Tibial nerve (tissue), 4 donors: ENCODE results near the gene ADK. TPM values are rescaled to one million over a fixed set of nuclear protein-coding genes. Genes with fewer than 3 reads are reported as not detected.

Experiments used
- DNase-seq, 2 donors: peaks; one replicate each; pipeline ENCODE4 v3.0.0-alpha.2; 2019; ENCODE audit warnings: low spot score in 2 of 2
- H3K27ac ChIP-seq, 4 donors: fragments of 200-600 bp; sonication (generic) in 3 of 4; one replicate each; pipeline ENCODE4 v1.5.1; 2017 to 2019; ENCODE audit warnings: mild to moderate bottlenecking in 1 of 4
- H3K27me3 ChIP-seq, 2 donors: fragments of 200-600 bp; sonication (generic) in 1 of 2; one replicate each; pipeline versions ENCODE4 v1.5.1 to v1.6.0; 2017 to 2019
- H3K36me3 ChIP-seq, 3 donors: fragments of 200-600 bp; sonication (generic); one replicate each; pipeline ENCODE4 v1.5.1; 2018 to 2019
- H3K4me1 ChIP-seq, 4 donors: fragments of 200-600 bp; sonication (generic) in 3 of 4; one replicate each; pipeline ENCODE4 v1.5.1; 2017 to 2019
- H3K4me3 ChIP-seq, 4 donors: fragments of 200-600 bp; sonication (generic) in 3 of 4; one replicate each; pipeline ENCODE4 v1.5.1; 2017 to 2019; ENCODE audit warnings: mild to moderate bottlenecking in 1 of 4, moderate library complexity in 1 of 4
- H3K9me3 ChIP-seq, 4 donors: fragments of 200-600 bp; sonication (generic) in 3 of 4; one replicate each; pipeline ENCODE4 v1.5.1; 2017 to 2019
- EP300 ChIP-seq, 2 donors: sonication (generic); formaldehyde crosslinking; IDR thresholded peaks; one replicate each; pipeline ENCODE4 v1.6.1; 2017; ENCODE audit warnings: antibody characterized with exemption in 2 of 2, mild to moderate bottlenecking in 1 of 2
- POLR2A ChIP-seq, 2 donors: fragments of 450-650 bp; IDR thresholded peaks; one replicate each; pipeline ENCODE4 v1.6.1; 2017; ENCODE audit warnings: antibody characterized with exemption in 2 of 2, mild to moderate bottlenecking in 2 of 2, moderate library complexity in 2 of 2
- WGBS, 2 donors: methylation state at CpG; one replicate each; pipeline ENCODE4 v1.1.5; 2018; 5-methylcytosine and 5-hydroxymethylcytosine counted together
- total RNA-seq, 4 donors: library from RNA; depleted of rRNA; stranded (reverse); fragments of >200 nt; gene quantifications; one replicate each; pipeline ENCODE4 v1.1.0, GENCODE V29; 2016
- TF ChIP-seq, protein P1 (sequence below), 5 experiments: fragments of 200-600 bp in 3 of 5; fragments of 450-650 bp in 2 of 5; sonication (generic) in 3 of 5; IDR thresholded peaks; one replicate each; pipeline ENCODE4 v1.5.1; 2016 to 2019; ENCODE audit warnings: antibody characterized with exemption in 5 of 5, mild to moderate bottlenecking in 3 of 5, moderate library complexity in 2 of 5

ADK gene
- total RNA-seq, 4 donors from 2014 or later, result 28.2 to 50.9 (median 34.0) TPM

DNA sequence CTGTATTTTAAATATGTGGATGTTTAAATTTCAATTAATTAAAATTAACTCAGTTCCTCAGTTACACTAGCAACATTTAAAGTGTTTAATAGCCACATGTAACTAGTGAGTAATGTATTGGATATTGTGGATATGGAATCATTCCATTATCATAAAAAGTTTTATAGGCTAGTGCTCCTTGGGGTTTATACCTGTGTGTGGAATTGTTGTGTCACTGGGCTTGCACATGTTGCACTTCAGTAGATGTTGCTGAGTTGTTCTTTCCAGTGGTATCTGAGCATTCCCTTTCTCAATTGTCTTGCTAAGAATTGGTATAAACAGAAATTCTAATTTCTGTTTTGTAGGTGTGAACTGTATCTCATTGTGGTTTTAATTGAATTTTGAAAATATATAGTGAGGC, 113.0 kb downstream of the ADK start:
- Histone ChIP-seq H3K9me3 (no peaks in the 10 kb centered on the region), H3K27me3 (no peaks in the 10 kb centered on the region), H3K4me1 (peaks cover 0 to 4% (median 0%) of the 10 kb centered on the region in 4 donors), H3K36me3 (no peaks in the 10 kb centered on the region), H3K4me3 (no peak overlapping the region), H3K27ac (no peak overlapping the region)
- TF ChIP-seq EP300 (IDR thresholded peaks at IDR 0.05) (no peak), POLR2A (IDR thresholded peaks at IDR 0.05) (no peak)
- TF ChIP-seq, protein P1, sequence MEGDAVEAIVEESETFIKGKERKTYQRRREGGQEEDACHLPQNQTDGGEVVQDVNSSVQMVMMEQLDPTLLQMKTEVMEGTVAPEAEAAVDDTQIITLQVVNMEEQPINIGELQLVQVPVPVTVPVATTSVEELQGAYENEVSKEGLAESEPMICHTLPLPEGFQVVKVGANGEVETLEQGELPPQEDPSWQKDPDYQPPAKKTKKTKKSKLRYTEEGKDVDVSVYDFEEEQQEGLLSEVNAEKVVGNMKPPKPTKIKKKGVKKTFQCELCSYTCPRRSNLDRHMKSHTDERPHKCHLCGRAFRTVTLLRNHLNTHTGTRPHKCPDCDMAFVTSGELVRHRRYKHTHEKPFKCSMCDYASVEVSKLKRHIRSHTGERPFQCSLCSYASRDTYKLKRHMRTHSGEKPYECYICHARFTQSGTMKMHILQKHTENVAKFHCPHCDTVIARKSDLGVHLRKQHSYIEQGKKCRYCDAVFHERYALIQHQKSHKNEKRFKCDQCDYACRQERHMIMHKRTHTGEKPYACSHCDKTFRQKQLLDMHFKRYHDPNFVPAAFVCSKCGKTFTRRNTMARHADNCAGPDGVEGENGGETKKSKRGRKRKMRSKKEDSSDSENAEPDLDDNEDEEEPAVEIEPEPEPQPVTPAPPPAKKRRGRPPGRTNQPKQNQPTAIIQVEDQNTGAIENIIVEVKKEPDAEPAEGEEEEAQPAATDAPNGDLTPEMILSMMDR (IDR thresholded peaks at IDR 0.05), result no peak
- no peak for DNase-seq

DNA sequence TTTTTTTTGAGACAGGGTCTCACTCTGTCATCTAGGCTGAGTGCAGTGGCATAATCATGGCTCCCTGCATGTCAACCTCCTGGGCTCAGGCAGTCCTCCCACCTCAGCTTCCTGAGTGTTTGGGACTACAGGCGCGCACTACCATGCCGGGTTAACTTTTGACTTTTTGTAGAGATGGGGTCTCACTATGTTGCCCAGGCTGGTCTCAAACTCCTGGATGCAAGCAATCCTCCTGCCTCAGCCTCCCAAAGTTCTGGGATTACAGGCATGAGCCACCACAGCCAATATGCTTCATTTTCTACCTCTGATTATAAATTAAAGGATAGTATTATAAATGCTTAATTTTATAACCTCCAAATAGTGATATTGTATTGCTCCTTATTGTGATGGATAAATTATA, 121.3 kb downstream of the ADK start:
- H3K4me1 ChIP-seq, result peaks cover 0 to 17% (median 3%) of the 10 kb centered on the region in 4 donors
- no peak for DNase-seq
- WGBS, 2 donors, result 93 to 100% methylated on average over 3 of the region's 3 CpGs
- no peaks in the 10 kb centered on the region for H3K9me3 ChIP-seq
- H3K27me3 ChIP-seq, result no peaks in the 10 kb centered on the region
- no peaks in the 10 kb centered on the region for H3K36me3 ChIP-seq
- H3K4me3 ChIP-seq, result no peak overlapping the region
- TF ChIP-seq, protein P1 (IDR thresholded peaks at IDR 0.05), result no peak
- TF ChIP-seq POLR2A (IDR thresholded peaks at IDR 0.05) (no peak), EP300 (IDR thresholded peaks at IDR 0.05) (no peak)
- no peak overlapping the region for H3K27ac ChIP-seq

DNA sequence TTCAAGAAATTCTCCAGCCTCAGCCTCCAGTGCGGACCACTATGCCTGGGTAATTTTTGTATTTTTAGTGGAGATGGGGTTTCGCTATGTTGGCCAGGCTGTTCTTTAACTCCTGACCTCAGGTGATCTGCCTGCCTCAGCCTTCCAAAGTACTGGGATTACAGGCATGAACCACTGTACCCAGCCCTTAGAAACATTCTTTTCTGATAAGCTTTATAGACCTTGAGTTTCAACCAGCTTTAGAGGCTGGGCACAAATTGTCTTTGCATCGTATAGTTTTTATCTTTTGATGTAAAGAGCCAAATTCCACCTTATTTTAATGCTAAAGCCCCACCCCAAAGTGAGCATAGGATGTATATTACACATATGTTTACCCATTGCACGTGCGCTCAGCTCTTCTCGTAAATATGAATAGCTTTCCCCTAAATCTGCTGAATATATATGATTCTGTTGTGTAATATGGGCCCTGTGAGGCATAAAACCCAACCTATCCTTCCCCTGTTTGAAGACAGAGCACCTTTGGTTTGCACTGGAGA, 124.8 kb downstream of the ADK start:
- Histone ChIP-seq H3K36me3 (no peaks in the 10 kb centered on the region), H3K9me3 (no peaks in the 10 kb centered on the region), H3K27me3 (no peaks in the 10 kb centered on the region), H3K4me1 (peaks cover 0 to 12% (median 3%) of the 10 kb centered on the region in 4 donors), H3K27ac (peak overlapping the region in 2 of 4 donors; percentile 45 to 46), H3K4me3 (no peak overlapping the region)
- WGBS, 2 donors, result 83 to 85% methylated on average over 6 of the region's 6 CpGs
- TF ChIP-seq, protein P1 (IDR thresholded peaks at IDR 0.05), result no peak
- no peak for TF ChIP-seq POLR2A (IDR thresholded peaks at IDR 0.05)
- no peak for TF ChIP-seq EP300 (IDR thresholded peaks at IDR 0.05)
- DNase-seq, result no peak

DNA sequence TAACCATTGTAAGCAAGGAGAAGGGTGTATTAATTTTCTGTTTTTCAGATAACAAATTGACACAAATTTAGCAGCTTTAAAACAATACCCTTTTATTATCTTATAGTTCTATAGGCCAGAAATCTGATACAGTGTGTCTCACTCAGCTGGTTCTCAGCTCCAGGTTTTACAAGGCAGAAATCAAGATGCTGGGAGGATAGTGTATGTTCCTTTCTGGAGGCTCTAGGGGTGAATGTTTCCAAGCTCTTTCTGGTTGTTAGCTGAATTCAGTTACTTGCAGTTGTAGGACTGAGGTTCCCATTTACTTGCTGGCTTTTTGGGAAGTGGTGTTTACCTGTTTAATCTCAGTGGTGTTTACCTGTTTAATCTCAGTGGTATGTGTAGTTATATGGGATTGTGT, 125.4 kb downstream of the ADK start:
- no peak for DNase-seq
- TF ChIP-seq POLR2A (IDR thresholded peaks at IDR 0.05), result no peak
- TF ChIP-seq, protein P1 (IDR thresholded peaks at IDR 0.05), result no peak
- no peak for TF ChIP-seq EP300 (IDR thresholded peaks at IDR 0.05)
- H3K9me3 ChIP-seq, result no peaks in the 10 kb centered on the region

DNA sequence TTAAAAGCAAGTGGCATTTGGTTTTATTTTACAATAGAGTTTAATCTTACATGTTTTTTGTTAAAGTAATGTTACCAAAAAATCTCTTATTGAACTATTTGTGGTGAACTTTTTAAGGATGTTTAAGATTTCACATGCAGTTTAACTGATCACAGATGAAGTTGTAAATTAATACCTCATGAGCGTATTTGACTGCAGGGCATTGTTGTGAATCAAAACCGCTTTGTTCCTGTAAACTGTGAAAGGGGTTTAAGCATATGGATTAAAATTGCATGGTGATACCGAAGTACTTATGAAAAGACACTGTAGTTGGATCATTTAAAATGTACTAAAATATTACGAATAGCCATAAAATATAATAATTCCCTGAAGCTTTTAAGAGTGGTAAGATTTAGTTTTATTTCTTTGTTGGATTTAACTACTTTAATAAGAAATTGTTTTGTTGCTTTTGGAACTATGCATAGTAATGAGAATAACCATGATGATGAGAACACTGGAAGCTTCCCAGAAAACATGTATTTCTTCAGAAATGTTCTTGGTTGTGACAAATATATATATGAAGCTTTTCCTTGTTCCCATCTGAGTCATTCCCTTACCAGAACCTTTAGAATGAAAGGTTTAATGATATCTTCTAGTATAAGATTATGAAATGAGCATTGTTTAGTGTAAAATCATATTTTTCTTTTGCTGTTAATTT, 131.3 kb downstream of the ADK start:
- Histone ChIP-seq H3K27ac (no peak overlapping the region), H3K27me3 (no peaks in the 10 kb centered on the region), H3K9me3 (no peaks in the 10 kb centered on the region), H3K4me1 (peaks cover 0 to 5% (median 0%) of the 10 kb centered on the region in 4 donors), H3K36me3 (no peaks in the 10 kb centered on the region), H3K4me3 (no peak overlapping the region)
- TF ChIP-seq POLR2A (IDR thresholded peaks at IDR 0.05) (no peak), EP300 (IDR thresholded peaks at IDR 0.05) (no peak)
- TF ChIP-seq, protein P1 (IDR thresholded peaks at IDR 0.05), result no peak
- WGBS, 2 donors, result 42 to 50% methylated on average over 4 of the region's 4 CpGs
- DNase-seq, result no peak

More for the DNA sequence above, 125.4 kb downstream of the ADK start:
- H3K4me3 ChIP-seq, result no peak overlapping the region
- H3K36me3 ChIP-seq, result no peaks in the 10 kb centered on the region
- H3K27ac ChIP-seq, result no peak overlapping the region
- H3K27me3 ChIP-seq, result no peaks in the 10 kb centered on the region
- H3K4me1 ChIP-seq, result peaks cover 0 to 12% (median 3%) of the 10 kb centered on the region in 4 donors
